GM18858 (cell line): ENCODE data around the gene SRRM1.

ENCODE experiments used
- ATAC-seq: cut with Tn5 transposase; IDR thresholded peaks from one replicate; pipeline ENCODE4 v1.9.1; 2021; ENCODE audit not compliant: unreplicated experiment

The SRRM1 gene, protein sequence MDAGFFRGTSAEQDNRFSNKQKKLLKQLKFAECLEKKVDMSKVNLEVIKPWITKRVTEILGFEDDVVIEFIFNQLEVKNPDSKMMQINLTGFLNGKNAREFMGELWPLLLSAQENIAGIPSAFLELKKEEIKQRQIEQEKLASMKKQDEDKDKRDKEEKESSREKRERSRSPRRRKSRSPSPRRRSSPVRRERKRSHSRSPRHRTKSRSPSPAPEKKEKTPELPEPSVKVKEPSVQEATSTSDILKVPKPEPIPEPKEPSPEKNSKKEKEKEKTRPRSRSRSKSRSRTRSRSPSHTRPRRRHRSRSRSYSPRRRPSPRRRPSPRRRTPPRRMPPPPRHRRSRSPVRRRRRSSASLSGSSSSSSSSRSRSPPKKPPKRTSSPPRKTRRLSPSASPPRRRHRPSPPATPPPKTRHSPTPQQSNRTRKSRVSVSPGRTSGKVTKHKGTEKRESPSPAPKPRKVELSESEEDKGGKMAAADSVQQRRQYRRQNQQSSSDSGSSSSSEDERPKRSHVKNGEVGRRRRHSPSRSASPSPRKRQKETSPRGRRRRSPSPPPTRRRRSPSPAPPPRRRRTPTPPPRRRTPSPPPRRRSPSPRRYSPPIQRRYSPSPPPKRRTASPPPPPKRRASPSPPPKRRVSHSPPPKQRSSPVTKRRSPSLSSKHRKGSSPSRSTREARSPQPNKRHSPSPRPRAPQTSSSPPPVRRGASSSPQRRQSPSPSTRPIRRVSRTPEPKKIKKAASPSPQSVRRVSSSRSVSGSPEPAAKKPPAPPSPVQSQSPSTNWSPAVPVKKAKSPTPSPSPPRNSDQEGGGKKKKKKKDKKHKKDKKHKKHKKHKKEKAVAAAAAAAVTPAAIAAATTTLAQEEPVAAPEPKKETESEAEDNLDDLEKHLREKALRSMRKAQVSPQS

GRCh38 chr1:24642481-24643362 is at the start of gene SRRM1:
Gene SRRM1 (plus strand): TSS chr1:24643302. CDS start chr1:24643327, 25 bp downstream.
- peak; percentile 75 for ATAC-seq

GRCh38 chr1:24594328-24594598 is 48.8 kb upstream of the SRRM1 start:
- no peak for ATAC-seq

GRCh38 chr1:24596401-24596880 is 46.7 kb upstream of the SRRM1 start:
- no peak for ATAC-seq

- ATAC-seq = no peak
Measured at GRCh38 chr1:24599265-24599664, 43.8 kb upstream of the SRRM1 start.

DNA sequence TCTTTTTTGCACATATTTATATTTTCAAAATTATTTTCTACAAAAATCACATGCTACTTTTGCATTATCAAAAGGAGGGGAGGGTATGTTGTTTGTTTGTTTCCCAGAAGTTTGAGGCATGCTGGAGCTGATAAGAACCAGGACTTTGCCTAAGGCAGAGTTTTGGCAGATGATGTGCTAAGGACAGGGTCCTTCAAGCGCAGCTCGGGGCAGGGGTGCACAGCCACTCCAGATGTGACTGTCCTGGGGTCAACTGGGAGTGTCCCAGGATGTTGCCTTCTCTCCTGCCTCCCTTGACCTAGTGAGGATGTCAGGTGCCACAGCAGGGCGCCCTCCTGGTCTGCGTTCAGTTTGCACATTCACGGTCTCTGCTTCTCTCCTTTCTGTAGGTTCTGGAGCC is 42.6 kb upstream of the SRRM1 start:
- ATAC-seq = no peak

DNA sequence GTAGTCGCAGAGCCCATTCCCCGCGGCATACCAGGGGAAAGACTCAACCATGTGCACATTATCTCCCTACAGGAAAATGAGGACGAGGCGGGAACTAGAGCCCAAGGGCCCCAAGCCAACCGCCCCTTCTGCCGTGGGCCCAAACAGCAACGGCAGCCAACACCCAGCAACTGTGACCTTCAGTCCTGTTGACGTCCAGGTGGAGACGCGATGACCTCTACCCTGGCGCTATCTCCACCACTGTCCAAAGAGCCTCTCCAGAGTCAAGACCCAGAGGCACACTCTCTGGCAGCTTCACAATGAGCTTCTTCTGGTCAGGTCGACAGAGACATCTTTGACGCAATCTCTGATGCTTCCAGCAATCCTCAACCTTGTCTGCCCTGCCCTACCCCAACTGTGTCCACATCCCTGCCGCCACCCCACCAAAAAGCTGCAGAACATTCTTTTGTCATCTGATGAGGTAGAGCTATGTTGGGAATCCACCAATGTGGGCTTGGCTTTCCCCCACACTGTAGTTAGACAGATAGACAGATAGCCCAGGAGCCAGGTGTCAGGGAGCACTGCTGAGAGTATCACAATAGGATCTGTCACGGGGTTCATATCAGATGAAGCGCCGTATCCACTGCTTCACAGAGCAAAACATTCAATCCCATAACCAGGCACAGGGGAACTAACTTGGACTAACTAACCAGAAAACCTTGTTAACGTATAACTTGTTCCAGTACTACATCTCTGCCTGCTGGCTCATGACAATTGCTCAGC is 37.4 kb upstream of the SRRM1 start:
- ATAC-seq = no peak

GRCh38 chr1:24606296-24606605 is 36.9 kb upstream of the SRRM1 start:
- ATAC-seq = no peak

DNA sequence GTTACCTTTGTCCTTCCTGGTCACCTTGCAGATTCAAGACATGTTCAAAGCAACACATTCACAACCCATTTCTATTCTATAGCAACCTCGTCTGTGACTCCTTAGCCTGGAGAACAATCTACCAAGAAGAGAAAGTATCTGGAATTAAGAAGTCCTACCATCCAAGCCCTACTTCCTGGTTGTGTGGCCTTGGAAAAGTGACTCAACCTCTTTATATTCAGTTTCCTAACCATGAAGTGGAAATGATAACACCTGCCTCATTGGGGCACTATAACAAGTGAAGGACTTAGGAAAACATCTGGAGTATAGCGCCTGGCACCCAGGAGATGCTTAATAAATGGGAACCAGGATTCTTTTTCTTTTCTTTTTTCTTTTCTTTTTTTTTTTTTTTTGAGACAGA is 36.5 kb upstream of the SRRM1 start:
- no peak for ATAC-seq

DNA sequence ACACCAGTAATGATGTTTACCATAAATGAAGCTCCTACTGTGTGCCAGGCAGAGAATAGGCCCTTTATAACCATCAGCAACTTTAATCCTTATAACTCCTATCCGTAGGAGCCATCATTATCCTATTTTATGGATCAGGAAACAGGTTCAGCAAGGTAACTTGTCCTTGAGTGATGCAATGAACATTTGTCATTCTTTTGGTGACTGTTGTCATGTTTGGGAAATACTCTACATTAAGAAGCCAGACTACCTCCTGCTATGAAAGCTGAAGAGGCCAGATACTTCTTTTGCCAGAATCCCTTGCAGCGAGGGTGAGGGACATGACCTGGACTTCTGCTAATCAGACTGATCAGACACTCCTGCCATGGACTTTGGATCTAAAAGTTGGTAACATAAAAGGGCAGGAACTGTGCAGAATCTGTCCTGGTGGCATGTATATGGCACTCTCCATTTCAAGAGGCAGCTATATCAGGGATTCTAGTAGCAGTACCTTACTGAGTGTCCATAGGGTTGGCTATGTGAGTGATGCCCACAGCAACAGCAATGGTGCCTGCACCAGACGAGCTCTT is 33.1 kb upstream of the SRRM1 start:
- no peak for ATAC-seq

DNA sequence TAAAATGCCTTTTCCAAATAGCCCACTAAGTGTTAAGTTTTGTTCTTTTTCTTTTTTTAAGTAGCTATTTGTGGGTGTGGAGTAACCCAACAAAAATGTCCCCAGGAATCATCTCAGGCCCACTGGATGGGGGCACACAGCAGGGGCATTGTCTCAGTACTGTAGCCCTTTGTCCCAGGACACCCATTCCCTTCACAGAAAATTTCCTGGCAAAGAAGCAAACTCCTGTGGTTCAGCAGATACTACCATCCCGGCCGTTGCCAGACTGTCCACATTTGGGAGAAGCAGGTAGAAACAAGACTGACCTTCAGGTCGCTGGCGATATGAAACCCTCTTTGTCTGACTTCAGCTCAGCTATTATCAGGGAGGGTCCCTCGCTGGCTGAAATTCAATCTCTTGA is 23.7 kb upstream of the SRRM1 start:
- ATAC-seq = no peak

GRCh38 chr1:24620678-24621077 is 22.4 kb upstream of the SRRM1 start:
- no peak for ATAC-seq

- no peak for ATAC-seq
Measured at GRCh38 chr1:24621121-24621520, 22.0 kb upstream of the SRRM1 start.

DNA sequence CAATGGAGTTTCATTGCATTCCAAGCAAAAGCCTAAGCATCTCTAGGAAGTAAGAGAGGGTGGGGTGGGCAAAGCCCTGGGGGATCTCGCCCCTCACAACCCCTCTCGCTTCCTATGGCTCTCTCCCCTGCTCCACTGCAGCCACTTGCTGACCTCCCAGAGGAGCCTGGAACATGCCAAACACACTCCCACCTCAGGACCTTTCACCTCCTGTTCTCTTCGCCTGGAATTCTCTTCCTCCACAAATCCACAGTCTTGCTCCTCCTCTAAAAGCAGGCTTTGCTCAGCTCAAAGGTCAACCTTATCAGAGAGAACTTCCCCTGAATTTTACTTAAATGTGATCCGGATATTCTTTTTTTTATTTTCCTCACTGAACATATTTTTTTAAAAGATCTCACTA is 20.9 kb upstream of the SRRM1 start:
- no peak for ATAC-seq

DNA sequence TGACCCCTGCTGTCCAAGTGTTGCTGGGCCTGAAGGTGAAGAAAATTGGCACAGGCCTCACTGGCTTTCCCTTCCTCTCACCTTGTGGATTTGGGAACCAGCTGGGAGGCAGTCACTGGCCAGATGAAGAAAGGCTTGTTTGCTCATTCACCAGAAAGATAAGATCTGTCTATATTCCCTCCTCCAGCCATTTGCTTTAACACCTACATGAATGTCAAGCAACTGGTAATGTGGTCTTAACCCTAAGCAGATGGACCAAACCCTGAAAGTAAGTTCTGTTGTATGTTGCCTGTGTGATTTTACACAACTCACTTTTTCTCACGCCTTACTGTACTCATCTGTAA is 10.3 kb upstream of the SRRM1 start:
- no peak for ATAC-seq

DNA sequence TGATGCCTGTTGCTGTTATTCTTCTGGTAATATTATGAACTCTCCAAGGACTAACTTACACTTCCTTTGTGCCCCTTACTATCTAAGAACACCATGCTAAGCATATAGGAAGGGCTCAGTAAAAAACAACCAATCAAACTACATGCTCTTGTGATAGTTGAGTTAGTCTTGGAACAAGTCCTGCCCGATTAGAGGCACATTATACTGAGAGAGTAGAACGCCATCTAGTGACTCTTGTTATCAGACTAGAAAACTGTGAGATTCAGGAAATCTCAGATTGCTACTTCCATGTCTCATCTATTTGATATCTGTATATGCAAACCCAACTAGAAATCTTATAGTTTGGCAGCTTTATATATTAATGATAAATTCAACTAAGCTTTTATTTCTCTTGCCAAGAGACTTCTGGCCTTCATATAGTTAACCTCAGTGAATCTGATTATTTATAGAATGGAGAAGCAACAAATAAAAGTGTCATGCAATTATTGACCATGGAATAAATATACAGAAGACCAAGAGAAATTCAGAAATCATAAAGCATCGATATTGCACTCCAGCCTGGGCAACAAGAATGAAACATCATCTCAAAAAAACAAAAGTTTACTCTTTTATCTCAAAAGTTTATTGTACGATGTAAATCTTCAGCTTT is 7.8 kb upstream of the SRRM1 start:
- ATAC-seq = no peak

GRCh38 chr1:24636661-24637357 is 6.3 kb upstream of the SRRM1 start:
- ATAC-seq = no peak

GRCh38 chr1:24639094-24639493 is 4.0 kb upstream of the SRRM1 start:
- ATAC-seq = no peak

- no peak for ATAC-seq
Measured at GRCh38 chr1:24639881-24640280, 3.2 kb upstream of the SRRM1 start.

DNA sequence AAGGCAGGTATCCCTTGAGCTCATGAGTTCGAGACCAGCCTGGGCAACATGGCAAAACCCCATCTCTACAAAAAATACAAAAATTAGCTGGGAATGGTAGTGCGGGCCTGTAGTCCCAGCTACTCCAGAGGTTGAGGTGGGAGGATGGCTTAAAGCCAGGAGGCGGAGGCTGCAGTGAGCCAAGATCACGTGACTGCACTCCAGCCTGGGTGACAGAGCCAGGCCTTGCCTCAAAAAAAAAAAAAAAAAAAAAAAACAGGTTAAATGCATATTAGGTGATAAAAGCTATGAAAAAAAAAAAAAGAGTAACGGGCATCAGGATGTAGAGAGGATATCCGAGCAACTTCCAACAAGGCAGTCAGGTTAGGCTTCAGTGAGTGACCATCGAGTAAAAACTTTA is 2.8 kb upstream of the SRRM1 start:
- no peak for ATAC-seq
